Neuron (in vitro differentiated cells): ENCODE measurements around the gene RIPOR3.
"Not testable (repeated sequence)": the region's sequence is repeated elsewhere in the genome, so short reads cannot be mapped to it uniquely, and the experiment has no call there.

Experiments
- H2AFZ ChIP-seq: one replicate; pipeline ENCODE4 v1.6.1; 2013; ENCODE audit warnings: low read depth, mild to moderate bottlenecking, inconsistent platforms, low read length, moderate library complexity
- H3K27me3 ChIP-seq: one replicate; pipeline ENCODE4 v1.6.1; 2013; ENCODE audit warnings: low read length; ENCODE audit not compliant: insufficient read depth
- H3K36me3 ChIP-seq: one replicate; pipeline ENCODE4 v1.6.1; 2013; ENCODE audit warnings: low read length; ENCODE audit not compliant: insufficient read depth
- H3K4me1 ChIP-seq: one replicate; pipeline ENCODE4 v1.6.1; 2013; ENCODE audit warnings: low read length; ENCODE audit not compliant: insufficient read depth
- H3K4me3 ChIP-seq: 2 replicates; pipeline ENCODE4 v1.5.1; 2013; ENCODE audit warnings: mild to moderate bottlenecking, low read length, moderate library complexity
- H3K9me3 ChIP-seq: one replicate; pipeline ENCODE4 v1.6.1; 2013; ENCODE audit warnings: low read length

Gene RIPOR3

GRCh38 chr20:50659975-50660670 is 31.2 kb downstream of the RIPOR3 start:
- peaks cover 7% of the 10 kb centered on the region for H3K4me1 ChIP-seq
- H3K27me3 ChIP-seq, result no peaks in the 10 kb centered on the region

DNA sequence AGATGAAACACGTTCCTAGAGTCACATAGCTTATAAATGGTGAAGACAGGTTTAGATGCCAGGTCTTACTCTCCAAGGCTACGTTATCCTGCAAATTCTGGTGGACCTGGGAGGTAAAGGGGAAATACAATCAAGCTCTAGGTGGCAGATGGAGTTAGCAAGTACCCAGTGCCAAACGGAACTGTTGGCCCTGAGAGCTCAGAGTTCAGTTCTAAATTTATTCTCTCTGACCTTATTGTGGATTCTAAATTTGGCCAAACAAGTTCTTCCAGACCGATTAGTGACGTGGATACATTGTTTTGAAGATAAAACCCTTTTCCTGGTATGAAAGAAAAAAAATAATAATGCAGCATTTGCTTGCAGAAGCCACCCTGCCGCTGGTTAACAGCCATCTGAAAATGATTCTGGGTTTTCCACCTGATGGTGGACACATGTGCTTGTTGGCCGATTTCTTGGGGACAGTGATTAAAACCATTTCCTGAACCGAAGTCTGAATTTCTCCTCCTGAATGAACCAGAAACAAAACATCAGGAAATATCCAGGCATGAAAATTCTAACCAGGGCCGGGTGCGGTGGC is 32.5 kb downstream of the RIPOR3 start:
- H3K36me3 ChIP-seq, result no peaks in the 10 kb centered on the region
- H3K27me3 ChIP-seq, result no peaks in the 10 kb centered on the region
- H3K4me1 ChIP-seq, result peaks cover 11% of the 10 kb centered on the region
- H3K4me3 ChIP-seq, result no peak overlapping the region
- H3K9me3 ChIP-seq, result no peaks in the 10 kb centered on the region
- no peak overlapping the region for H2AFZ ChIP-seq

More at GRCh38 chr20:50659975-50660670, 31.2 kb downstream of the RIPOR3 start:
- Histone ChIP-seq H3K9me3 (no peaks in the 10 kb centered on the region), H3K4me3 (no peak overlapping the region), H3K36me3 (no peaks in the 10 kb centered on the region), H2AFZ (no peak overlapping the region)

GRCh38 chr20:50655311-50655880 is 35.9 kb downstream of the RIPOR3 start:
- H3K27me3 ChIP-seq, result no peaks in the 10 kb centered on the region
- no peaks in the 10 kb centered on the region for H3K36me3 ChIP-seq
- no peak overlapping the region for H3K4me3 ChIP-seq
- peaks cover 7% of the 10 kb centered on the region for H3K4me1 ChIP-seq
- no peaks in the 10 kb centered on the region for H3K9me3 ChIP-seq
- no peak overlapping the region for H2AFZ ChIP-seq

- Histone ChIP-seq H3K9me3 (no peaks in the 10 kb centered on the region), H3K4me3 (no peak overlapping the region), H2AFZ (no peak overlapping the region), H3K27me3 (no peaks in the 10 kb centered on the region), H3K36me3 (no peaks in the 10 kb centered on the region), H3K4me1 (peaks cover 7% of the 10 kb centered on the region)
These were observed 36.4 kb downstream of the RIPOR3 start for GRCh38 chr20:50654904-50655303.

- Histone ChIP-seq H2AFZ (no peak overlapping the region), H3K4me1 (peaks cover 7% of the 10 kb centered on the region), H3K9me3 (no peaks in the 10 kb centered on the region), H3K4me3 (no peak overlapping the region), H3K36me3 (no peaks in the 10 kb centered on the region), H3K27me3 (no peaks in the 10 kb centered on the region)
These were observed 38.5 kb downstream of the RIPOR3 start for GRCh38 chr20:50652702-50653294.

GRCh38 chr20:50651676-50652075 is 39.7 kb downstream of the RIPOR3 start:
- Histone ChIP-seq H3K9me3 (no peaks in the 10 kb centered on the region), H3K36me3 (no peaks in the 10 kb centered on the region), H3K27me3 (no peaks in the 10 kb centered on the region), H3K4me1 (peaks cover 7% of the 10 kb centered on the region), H2AFZ (no peak overlapping the region), H3K4me3 (no peak overlapping the region)

DNA sequence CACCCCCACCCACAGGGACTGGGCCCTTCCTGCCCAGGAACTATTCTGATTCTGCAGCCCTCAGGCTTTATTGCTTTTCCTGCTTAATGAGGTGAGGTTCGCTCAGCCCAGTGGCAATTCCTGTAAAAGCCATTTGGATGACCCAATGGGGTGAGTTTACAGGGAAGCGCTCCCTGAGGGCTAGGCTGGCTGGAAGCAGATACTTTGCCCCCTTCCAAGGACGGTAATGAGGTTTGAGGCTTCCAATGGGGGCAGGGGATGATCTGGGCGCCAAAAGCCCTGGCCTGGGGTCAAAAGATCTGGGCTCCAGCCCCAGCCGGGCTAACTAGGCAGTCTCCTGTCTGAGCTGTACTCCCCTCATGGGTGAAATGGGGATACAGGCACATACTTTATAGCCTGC is 41.8 kb downstream of the RIPOR3 start:
- Histone ChIP-seq H3K27me3 (no peaks in the 10 kb centered on the region), H3K4me1 (peaks cover 10% of the 10 kb centered on the region), H3K9me3 (no peaks in the 10 kb centered on the region), H3K36me3 (no peaks in the 10 kb centered on the region), H3K4me3 (no peak overlapping the region), H2AFZ (no peak overlapping the region)

GRCh38 chr20:50648651-50649050 is 42.7 kb downstream of the RIPOR3 start:
- H3K9me3 ChIP-seq, result no peaks in the 10 kb centered on the region
- peaks cover 10% of the 10 kb centered on the region for H3K4me1 ChIP-seq
- H2AFZ ChIP-seq, result no peak overlapping the region
- H3K27me3 ChIP-seq, result no peaks in the 10 kb centered on the region
- no peak overlapping the region for H3K4me3 ChIP-seq
- H3K36me3 ChIP-seq, result no peaks in the 10 kb centered on the region

DNA sequence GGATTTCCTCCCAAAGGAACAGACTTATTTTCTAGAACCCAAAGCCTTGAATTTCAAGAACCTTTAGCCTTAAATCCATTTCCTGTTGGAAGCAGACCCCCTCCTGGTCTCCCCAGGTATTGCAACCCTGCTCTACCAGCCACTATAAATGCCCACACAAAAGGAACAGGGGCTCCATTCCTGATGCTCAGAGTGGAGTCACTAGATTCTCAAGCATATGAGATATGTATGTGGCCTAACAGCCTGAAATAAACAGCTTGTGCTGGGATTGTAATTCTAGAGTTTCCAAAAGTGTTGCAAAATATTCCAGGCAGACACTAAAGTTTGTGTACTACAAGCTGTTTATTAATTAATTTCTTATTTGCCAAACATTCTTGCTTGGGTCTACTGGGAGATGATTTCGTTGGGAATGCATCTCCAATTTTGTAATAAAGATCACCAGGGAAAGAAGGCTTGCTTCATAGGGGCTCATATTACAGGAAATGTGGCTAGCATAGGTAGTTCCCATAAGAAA is 44.8 kb downstream of the RIPOR3 start:
- H3K4me3 ChIP-seq, result no peak overlapping the region
- no peak overlapping the region for H2AFZ ChIP-seq
- H3K4me1 ChIP-seq, result peaks cover 19% of the 10 kb centered on the region
- H3K27me3 ChIP-seq, result no peaks in the 10 kb centered on the region
- H3K9me3 ChIP-seq, result no peaks in the 10 kb centered on the region
- H3K36me3 ChIP-seq, result no peaks in the 10 kb centered on the region

GRCh38 chr20:50645253-50646068 is 45.9 kb downstream of the RIPOR3 start:
- no peaks in the 10 kb centered on the region for H3K9me3 ChIP-seq
- H2AFZ ChIP-seq, result peak overlapping the region; percentile 20
- H3K4me1 ChIP-seq, result peaks cover 22% of the 10 kb centered on the region
- no peaks in the 10 kb centered on the region for H3K36me3 ChIP-seq
- H3K27me3 ChIP-seq, result no peaks in the 10 kb centered on the region
- no peak overlapping the region for H3K4me3 ChIP-seq

DNA sequence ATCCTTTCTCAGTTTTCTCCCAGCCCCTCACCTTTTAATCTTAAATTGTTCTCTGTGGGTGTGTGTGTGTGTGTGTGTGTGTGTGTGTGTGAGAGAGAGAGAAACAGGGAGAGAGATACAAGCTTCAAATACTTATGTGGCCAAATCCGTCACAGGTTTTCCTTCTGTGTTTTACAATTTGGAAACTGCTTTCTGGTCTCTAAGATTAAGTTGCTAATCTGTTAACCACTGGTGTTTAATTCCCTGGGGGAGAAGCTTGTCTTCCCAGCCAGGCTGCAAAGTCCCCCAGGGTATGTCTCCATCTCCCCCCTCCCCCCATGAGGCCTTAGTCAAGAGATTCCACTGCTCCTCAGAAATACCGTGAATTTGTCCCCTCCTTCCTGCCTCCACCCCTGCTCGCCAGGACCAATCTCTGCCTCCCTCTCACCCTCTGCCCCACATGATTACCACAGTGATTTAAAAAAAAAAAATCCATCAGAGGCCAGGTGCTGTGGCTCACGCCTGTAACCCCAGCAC is 49.0 kb downstream of the RIPOR3 start:
- Histone ChIP-seq H3K9me3 (no peaks in the 10 kb centered on the region), H3K4me1 (peaks cover 35% of the 10 kb centered on the region), H3K27me3 (no peaks in the 10 kb centered on the region), H3K4me3 (no peak overlapping the region), H3K36me3 (no peaks in the 10 kb centered on the region), H2AFZ (no peak overlapping the region)

GRCh38 chr20:50641625-50642287 is 49.6 kb downstream of the RIPOR3 start:
- not testable (repeated sequence) for H3K4me3 ChIP-seq, H3K36me3 ChIP-seq, H2AFZ ChIP-seq, H3K9me3 ChIP-seq, H3K27me3 ChIP-seq
- peaks cover 41% of the 10 kb centered on the region for H3K4me1 ChIP-seq
